HFFc6 (cell line): ENCODE results near the gene ABLIM1. TPM values are rescaled to one million over a fixed set of nuclear protein-coding genes. Genes with fewer than 3 reads are reported as not detected.

Experiments used
- DNase-seq: peaks from one replicate; pipeline ENCODE4 v3.0.0-alpha.2; 2018
- H3K27ac Mint-ChIP-seq: 2 replicates; pipeline ENCODE4 v1.8.0; 2020; ENCODE audit warnings: mild to moderate bottlenecking, mixed read lengths
- H3K27me3 Mint-ChIP-seq: 2 replicates; pipeline ENCODE4 v1.8.0; 2021; ENCODE audit warnings: mild to moderate bottlenecking, moderate library complexity, mixed read lengths; ENCODE audit not compliant: insufficient read depth
- H3K36me3 Mint-ChIP-seq: 2 replicates; pipeline ENCODE4 v1.8.0; 2021; ENCODE audit warnings: low read depth, mixed read lengths
- H3K4me1 Mint-ChIP-seq: 2 replicates; pipeline ENCODE4 v1.8.0; 2020; ENCODE audit warnings: low read depth, mixed read lengths
- H3K4me3 Mint-ChIP-seq: 2 replicates; pipeline ENCODE4 v1.8.0; 2020; ENCODE audit warnings: mild to moderate bottlenecking, moderate library complexity, mixed read lengths
- H3K9me3 Mint-ChIP-seq: 2 replicates; pipeline ENCODE4 v1.8.0; 2020; ENCODE audit warnings: mild to moderate bottlenecking, mixed read lengths
- total RNA-seq, 6 experiments: library from RNA; stranded (reverse); fragmentation: NEBNext Ultra II Directional; extraction: Animal tissue kit (Norgen Biotek cat#: 25700); gene quantifications; 2 replicates in 1 of 6; 3 replicates in 5 of 6; pipeline ENCODE4 v1.2.3, GENCODE V29; 2021
- TF ChIP-seq, protein P1 (sequence below): fragments of 200-600 bp; sonication (generic); IDR thresholded peaks from 2 replicates; pipeline ENCODE4 v1.5.0; 2021; ENCODE audit warnings: antibody characterized with exemption, mild to moderate bottlenecking

ABLIM1 gene
- total RNA-seq, 6 experiments from 2014 or later, result 8.0 to 14.6 (median 8.7) TPM

DNA sequence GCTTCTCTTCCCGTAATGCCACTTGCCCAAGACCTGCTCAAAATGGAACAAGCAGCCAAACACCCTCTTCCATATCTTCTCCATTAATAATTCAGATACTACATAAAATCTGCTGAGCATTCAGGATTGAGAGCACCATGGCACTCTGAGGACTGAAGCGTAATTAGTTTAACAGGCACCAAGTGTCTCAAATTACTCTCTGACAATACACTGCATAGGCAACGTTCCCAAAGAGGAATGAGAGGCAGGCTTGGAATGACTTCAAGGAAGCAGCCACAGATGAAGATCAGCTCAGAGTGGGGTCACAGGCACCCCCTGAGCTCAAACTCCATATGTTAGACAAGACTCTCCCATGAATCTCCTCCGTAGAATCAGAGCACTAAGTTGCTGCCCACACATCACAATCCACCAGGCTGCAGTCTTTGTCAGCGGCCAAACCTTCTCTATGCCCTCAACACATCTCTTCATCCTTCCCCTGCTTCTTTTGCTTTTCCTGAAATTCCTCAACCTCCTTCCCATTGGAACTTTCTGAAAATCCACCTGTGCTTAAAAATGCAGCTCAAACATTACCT is 4.7 kb upstream of the ABLIM1 start:
- peaks cover 6% of the 10 kb centered on the region for H3K27me3 Mint-ChIP-seq
- no peak overlapping the region for H3K4me3 Mint-ChIP-seq
- TF ChIP-seq, protein P1, sequence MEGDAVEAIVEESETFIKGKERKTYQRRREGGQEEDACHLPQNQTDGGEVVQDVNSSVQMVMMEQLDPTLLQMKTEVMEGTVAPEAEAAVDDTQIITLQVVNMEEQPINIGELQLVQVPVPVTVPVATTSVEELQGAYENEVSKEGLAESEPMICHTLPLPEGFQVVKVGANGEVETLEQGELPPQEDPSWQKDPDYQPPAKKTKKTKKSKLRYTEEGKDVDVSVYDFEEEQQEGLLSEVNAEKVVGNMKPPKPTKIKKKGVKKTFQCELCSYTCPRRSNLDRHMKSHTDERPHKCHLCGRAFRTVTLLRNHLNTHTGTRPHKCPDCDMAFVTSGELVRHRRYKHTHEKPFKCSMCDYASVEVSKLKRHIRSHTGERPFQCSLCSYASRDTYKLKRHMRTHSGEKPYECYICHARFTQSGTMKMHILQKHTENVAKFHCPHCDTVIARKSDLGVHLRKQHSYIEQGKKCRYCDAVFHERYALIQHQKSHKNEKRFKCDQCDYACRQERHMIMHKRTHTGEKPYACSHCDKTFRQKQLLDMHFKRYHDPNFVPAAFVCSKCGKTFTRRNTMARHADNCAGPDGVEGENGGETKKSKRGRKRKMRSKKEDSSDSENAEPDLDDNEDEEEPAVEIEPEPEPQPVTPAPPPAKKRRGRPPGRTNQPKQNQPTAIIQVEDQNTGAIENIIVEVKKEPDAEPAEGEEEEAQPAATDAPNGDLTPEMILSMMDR, result no peak
- H3K27ac Mint-ChIP-seq, result no peak overlapping the region
- peaks cover 5% of the 10 kb centered on the region; the same call in 1 of the 2 replicates for H3K9me3 Mint-ChIP-seq
- H3K36me3 Mint-ChIP-seq, result 0 out of 2 replicates have a peak, but pooled peaks cover under 1% of the 10 kb centered on the region
- DNase-seq, result no peak
- H3K4me1 Mint-ChIP-seq, result peaks cover 8% of the 10 kb centered on the region

DNA sequence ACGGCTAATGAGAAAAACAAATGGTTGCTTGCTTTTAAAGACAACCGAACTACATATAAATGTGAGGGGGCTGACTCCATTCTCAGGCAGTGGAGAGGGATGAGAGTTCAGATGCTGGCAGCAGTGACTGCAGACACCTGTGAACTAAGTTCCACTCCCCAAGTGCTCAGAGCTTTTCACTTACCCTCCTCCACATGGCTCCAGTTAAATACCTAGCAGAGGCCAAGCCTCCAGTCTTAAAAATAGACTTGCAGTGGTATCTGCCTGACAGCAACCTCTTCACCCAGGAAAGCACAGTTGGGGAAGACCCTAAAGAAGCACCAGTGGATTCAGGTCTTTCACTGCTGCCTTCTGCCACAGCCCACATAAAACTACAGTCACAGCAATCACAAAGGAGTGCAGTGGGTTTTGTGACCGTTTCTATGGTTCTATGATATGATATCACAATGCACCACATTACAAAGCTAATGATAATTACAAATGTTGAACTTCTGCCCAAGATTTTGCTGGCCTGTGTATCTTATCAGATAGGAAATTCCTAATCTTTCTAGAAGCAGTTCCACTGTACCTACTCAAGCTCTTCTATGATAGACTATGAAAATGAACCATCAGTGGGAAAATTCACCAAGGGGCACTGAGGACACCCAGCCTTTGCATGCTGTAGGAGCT is 3.3 kb upstream of the ABLIM1 start:
- H3K4me1 Mint-ChIP-seq, result peaks cover 8% of the 10 kb centered on the region
- no peaks in the 10 kb centered on the region for H3K36me3 Mint-ChIP-seq
- H3K4me3 Mint-ChIP-seq, result no peak overlapping the region
- TF ChIP-seq, protein P1, result no peak
- H3K27me3 Mint-ChIP-seq, result peaks cover 6% of the 10 kb centered on the region
- DNase-seq, result no peak
- H3K9me3 Mint-ChIP-seq, result no peaks in the 10 kb centered on the region
- H3K27ac Mint-ChIP-seq, result no peak overlapping the region

DNA sequence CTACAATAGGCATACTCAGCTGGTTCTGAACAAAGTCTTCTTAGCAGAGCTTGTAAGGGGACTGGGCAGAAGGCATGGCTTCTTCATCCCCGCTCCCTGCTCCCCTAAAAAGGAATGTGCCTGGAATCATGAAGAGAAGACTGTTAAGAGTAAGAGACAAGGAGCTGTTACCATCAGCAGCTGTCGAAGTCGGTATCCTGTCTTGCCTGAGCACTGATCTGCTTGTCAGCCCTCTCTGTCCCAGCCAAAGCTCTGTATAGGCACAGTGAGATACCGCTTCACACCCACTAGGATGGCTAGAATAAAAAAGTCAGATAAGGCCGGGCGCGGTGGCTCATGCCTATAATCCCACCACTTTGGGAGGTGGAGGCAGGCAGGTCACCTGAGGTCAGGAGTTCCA is 2.4 kb downstream of the ABLIM1 start:
- TF ChIP-seq, protein P1, result no peak
- Mint-ChIP-seq H3K9me3 (no peaks in the 10 kb centered on the region), H3K4me1 (peaks cover 17% of the 10 kb centered on the region), H3K36me3 (no peaks in the 10 kb centered on the region), H3K4me3 (no peak overlapping the region), H3K27ac (no peak overlapping the region), H3K27me3 (no peaks in the 10 kb centered on the region; the same call in 1 of the 2 replicates)
- DNase-seq, result no peak

DNA sequence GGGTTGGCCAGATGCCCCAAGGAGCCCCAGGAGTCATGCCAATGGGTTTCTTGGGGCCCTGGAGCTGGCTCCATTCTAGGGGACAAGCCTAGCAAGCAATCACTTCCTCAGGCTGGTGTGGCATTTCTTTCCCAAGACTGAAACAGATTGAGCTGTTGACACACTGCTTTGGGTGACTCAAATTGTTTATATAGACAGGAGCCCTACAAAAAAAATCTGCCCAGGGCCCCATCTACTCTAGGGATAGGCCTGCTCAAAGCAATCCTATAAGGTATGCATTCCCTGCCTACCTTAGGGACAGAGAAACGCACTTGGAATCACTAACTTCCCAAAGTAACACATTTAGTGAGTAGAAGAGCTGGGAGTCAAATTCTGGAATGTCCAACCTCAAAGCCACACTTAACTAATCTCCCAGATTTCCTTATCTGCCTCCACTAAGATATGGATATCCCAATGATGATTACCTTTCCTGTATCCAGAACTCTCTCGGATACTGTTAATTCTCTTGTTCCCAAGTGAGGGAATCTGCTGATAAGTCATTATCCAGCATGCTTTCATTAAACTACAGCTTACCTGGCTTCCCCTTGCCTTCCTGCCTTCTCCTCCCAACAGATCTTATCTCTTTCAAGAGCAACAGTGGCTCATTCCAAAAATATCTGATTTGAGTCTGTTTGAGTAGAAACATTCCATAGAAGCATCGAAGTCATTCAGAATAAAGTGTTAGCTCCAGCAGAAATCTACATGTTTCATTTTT is 3.1 kb downstream of the ABLIM1 start:
- Mint-ChIP-seq H3K27ac (0 out of 2 replicates have a peak overlapping the region, but pooled peaks have one; percentile 1), H3K9me3 (no peaks in the 10 kb centered on the region), H3K4me1 (peaks cover 24% of the 10 kb centered on the region), H3K36me3 (no peaks in the 10 kb centered on the region), H3K4me3 (no peak overlapping the region), H3K27me3 (no peaks in the 10 kb centered on the region; the same call in 1 of the 2 replicates)
- TF ChIP-seq, protein P1, result no peak
- peak; percentile 21 for DNase-seq

DNA sequence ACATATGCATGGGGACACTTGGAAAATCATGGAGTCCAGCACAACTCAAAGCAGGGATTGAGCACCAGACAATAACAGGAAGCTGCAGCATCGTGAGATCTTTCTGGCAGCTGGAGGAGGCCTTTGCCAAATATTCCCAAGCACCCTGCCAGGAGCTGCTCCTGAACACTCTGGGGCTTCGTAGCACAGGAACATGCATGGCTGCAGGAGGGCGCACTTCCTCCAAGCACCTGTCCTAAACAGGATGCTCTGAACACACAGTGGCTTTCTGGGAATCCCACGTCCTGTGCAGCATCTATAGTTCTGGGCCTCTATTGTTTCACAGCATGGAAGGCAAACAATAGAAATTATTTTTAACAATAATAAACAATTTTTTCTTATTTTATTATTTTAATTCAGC is 4.1 kb downstream of the ABLIM1 start:
- no peak for DNase-seq
- no peak overlapping the region for H3K4me3 Mint-ChIP-seq
- H3K27me3 Mint-ChIP-seq, result no peaks in the 10 kb centered on the region; the same call in 1 of the 2 replicates
- TF ChIP-seq, protein P1, result no peak
- H3K36me3 Mint-ChIP-seq, result no peaks in the 10 kb centered on the region
- no peaks in the 10 kb centered on the region for H3K9me3 Mint-ChIP-seq
- H3K4me1 Mint-ChIP-seq, result peaks cover 32% of the 10 kb centered on the region
- H3K27ac Mint-ChIP-seq, result no peak overlapping the region
